ENCODE measurements around the gene CEACAM16. TPM values are rescaled to one million over a fixed set of nuclear protein-coding genes. Genes with fewer than 3 reads are reported as not detected.

The CEACAM16 gene
- total RNA-seq, 4 donors from 2014 or later: 0.40 TPM; not detected in 3

GRCh38 chr19:44662691-44663385, 36.1 kb upstream of the CEACAM16 start:
- DNase-seq: no peak
- Histone ChIP-seq H3K9me3 (no peaks in the 10 kb centered on the region), H3K27me3 (no peaks in the 10 kb centered on the region), H3K4me3 (replicated peaks in 1 of 3) (no peak overlapping the region), H3K4me1 (no peaks in the 10 kb centered on the region), H3K27ac (no peak overlapping the region), H3K36me3 (peaks cover 28 to 35% of the 10 kb centered on the region in 2 donors)
- WGBS, 2 donors: 83% methylated on average over 7 of the region's 7 CpGs
- TF ChIP-seq, protein P1, sequence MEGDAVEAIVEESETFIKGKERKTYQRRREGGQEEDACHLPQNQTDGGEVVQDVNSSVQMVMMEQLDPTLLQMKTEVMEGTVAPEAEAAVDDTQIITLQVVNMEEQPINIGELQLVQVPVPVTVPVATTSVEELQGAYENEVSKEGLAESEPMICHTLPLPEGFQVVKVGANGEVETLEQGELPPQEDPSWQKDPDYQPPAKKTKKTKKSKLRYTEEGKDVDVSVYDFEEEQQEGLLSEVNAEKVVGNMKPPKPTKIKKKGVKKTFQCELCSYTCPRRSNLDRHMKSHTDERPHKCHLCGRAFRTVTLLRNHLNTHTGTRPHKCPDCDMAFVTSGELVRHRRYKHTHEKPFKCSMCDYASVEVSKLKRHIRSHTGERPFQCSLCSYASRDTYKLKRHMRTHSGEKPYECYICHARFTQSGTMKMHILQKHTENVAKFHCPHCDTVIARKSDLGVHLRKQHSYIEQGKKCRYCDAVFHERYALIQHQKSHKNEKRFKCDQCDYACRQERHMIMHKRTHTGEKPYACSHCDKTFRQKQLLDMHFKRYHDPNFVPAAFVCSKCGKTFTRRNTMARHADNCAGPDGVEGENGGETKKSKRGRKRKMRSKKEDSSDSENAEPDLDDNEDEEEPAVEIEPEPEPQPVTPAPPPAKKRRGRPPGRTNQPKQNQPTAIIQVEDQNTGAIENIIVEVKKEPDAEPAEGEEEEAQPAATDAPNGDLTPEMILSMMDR (IDR thresholded peaks at IDR 0.05): no peak
- no peak for TF ChIP-seq POLR2A (IDR thresholded peaks at IDR 0.05)
- intact Hi-C loops (cut with DNase I): no loop called here

DNA sequence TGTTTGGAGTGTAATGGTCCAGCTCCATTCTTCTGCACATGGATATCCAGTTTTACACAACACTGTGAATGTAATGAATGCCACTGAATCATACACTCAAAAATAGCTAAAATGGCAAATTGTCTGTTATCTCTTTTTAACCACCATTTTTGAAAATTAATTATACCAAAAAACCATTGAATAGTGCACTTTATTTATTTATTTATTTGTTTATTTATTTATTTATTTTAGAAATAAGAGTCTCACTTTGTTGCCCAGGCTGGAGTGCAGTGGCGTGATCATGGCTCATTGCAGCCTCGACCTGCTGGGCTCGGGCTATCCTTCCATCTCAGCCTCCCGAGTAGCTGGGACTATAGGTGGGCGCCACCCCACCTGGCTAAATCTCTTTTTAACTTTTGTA, 35.0 kb upstream of the CEACAM16 start:
- H3K27me3 ChIP-seq: no peaks in the 10 kb centered on the region
- intact Hi-C loops (cut with DNase I): no loop called here
- no peak for DNase-seq
- TF ChIP-seq, protein P1 (IDR thresholded peaks at IDR 0.05): no peak
- TF ChIP-seq POLR2A (IDR thresholded peaks at IDR 0.05): no peak
- no peak overlapping the region for H3K4me3 ChIP-seq (replicated peaks in 1 of 3)
- H3K9me3 ChIP-seq: no peaks in the 10 kb centered on the region
- no peaks in the 10 kb centered on the region for H3K4me1 ChIP-seq
- H3K27ac ChIP-seq: no peak overlapping the region
- 95 to 97% methylated on average over 5 of the region's 5 CpGs for WGBS, 2 donors
- H3K36me3 ChIP-seq: peaks cover 26 to 28% of the 10 kb centered on the region in 2 donors

GRCh38 chr19:44664976-44665375, 34.0 kb upstream of the CEACAM16 start:
- no peak for DNase-seq
- Histone ChIP-seq H3K9me3 (no peaks in the 10 kb centered on the region), H3K27ac (no peak overlapping the region), H3K27me3 (no peaks in the 10 kb centered on the region), H3K4me1 (no peaks in the 10 kb centered on the region), H3K36me3 (peaks cover 17 to 20% of the 10 kb centered on the region in 2 donors), H3K4me3 (replicated peaks in 1 of 3) (no peak overlapping the region)
- WGBS, 2 donors: 94 to 96% methylated on average over 10 of the region's 10 CpGs
- intact Hi-C loops (cut with DNase I): no loop called here
- TF ChIP-seq, protein P1 (IDR thresholded peaks at IDR 0.05): no peak

DNA sequence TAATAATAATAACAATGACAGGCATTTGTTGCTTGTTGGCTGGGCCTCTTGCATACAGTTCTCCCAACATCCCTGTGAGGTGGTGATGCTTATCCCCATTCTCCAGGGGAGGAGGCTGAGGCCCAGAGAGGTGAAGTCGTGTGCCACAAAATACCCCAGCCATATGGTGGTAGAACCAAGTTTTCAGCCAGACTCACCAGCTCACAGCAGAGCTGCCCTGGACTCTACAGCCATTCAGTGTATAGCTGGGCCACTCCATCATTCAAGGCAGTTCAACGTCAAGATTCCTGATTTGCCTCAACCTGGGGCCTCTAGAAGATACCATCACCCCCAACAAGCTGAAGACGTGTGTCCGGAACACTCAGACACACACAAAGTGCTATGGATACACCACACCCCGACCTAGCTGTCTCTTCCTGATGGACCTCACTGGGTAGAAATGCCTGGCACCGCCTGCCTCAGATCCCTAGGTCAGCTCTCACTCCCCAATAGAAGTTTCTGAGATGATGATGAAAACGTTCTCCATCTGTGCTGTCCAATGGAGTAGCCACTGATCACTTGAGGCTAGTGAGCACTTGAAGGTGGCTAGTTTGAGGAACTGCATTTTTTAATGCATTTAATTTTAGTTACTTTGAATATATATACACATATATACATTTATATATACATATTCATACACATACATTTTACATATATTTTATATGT, 31.9 kb upstream of the CEACAM16 start:
- peaks cover 3 to 7% of the 10 kb centered on the region in 2 donors for H3K36me3 ChIP-seq
- WGBS, 2 donors: 72 to 87% methylated on average over 7 of the region's 7 CpGs
- no peak for DNase-seq
- intact Hi-C loops (cut with DNase I): no loop called here
- H3K27ac ChIP-seq: no peak overlapping the region
- TF ChIP-seq, protein P1 (IDR thresholded peaks at IDR 0.05): no peak
- TF ChIP-seq POLR2A (IDR thresholded peaks at IDR 0.05): no peak
- H3K4me1 ChIP-seq: peaks cover 0 to 11% of the 10 kb centered on the region in 2 donors
- H3K4me3 ChIP-seq (replicated peaks in 1 of 3): no peak overlapping the region
- H3K9me3 ChIP-seq: no peaks in the 10 kb centered on the region
- H3K27me3 ChIP-seq: no peaks in the 10 kb centered on the region
